K562 treated with DMSO at 1 percent for 12 hours (cell line): Measurements from ENCODE around the gene GCSH. TPM values are rescaled to one million over a fixed set of nuclear protein-coding genes. Genes with fewer than 3 reads are reported as not detected.

Experiments
- total RNA-seq: library from RNA; unstranded; fragments of 300-600 nt; gene quantifications from 2 replicates; pipeline ENCODE4 v1.2.3, GENCODE V29; 2022; ENCODE audit not compliant: insufficient read depth

The GCSH gene
- 21.8 and 28.1 TPM in 2 replicates for total RNA-seq

DNA sequence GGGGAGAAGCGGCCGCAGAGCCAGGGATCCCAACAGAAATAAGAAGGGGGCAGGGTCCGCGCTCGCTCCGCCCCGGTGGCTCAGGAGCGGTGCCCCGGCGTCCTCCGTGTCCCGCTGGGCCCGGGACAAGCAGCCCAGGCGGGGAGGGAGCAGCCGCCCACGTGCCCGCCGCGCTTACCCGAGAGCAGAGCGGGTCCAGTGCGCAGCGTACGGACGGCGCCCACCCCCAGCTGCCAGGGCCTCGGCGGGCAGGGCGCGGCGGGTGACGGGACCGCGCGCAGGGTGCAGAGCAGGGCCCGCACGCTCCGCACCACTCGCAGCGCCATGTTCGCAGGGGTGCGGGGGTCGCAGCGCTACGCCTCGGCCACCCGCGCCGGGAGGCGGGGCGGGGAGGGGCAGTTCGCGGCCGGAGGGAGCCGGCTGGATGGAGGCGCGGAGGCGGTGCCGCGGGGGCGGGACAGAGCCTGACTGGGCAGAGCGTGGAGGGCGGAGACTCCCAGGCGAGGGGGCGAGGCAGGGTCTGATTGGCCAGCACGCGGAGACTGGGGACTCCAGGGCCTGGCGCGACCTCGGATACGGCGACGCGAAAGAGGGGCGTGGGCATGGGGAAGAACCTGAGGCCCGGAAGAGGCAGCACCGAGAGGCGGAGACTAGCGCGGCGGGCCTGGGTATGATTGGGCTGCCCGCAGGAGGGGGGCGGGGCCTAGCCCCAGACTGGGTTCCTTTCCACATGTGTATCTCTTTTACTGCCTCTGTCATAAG lies at the start of gene GCSH:
GCSH (minus strand) TSS at position 443 of the 762 bp plus-strand sequence; CDS start at position 326, 117 bp downstream.

DNA sequence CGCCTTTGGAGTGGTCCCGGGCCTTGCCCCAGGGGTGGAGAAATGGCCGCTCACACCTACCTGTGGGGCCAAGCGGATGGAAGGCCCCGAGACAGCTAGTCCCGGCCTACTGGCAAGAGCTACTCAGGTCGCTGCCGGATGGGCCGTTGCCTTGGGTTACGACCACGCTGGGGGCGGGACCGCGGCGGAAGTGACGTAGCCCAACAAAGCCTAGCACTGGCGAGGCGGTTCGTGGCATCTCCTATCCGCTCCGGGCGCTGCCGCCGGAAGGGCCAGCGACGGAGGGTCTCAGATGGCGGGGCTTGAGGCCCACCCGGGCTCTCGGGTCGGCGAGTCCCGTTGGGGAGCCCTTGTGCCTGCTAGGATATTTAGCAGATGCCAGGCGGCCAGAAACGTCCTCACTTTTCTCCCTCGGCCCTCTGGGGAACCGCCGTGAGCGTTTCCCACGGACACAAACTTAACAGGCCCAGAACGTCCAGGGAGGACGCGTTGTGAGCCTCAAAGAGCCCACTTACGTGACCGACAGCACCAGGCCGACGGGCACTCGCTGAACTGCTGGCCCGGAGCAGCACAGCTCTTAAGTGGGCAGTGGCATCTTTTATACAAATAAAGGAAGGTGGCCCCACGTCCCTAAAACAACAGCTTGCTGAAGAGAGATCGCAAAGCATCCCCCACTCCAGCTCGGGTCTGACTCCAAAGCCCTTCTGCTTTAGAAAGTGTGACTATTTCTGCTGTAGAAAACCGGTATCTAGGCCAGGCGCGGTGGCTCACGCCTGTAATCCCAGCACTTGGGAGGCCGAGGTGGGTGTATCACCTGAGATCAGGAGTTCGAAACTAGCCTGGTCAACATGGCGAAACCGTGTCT lies 18.9 kb downstream of the GCSH start, which contains the start of gene C16orf46:
C16orf46 (minus strand) TSS at position 163 of the 865 bp plus-strand sequence. CDS start 13,283 bp downstream, outside the sequence.

DNA sequence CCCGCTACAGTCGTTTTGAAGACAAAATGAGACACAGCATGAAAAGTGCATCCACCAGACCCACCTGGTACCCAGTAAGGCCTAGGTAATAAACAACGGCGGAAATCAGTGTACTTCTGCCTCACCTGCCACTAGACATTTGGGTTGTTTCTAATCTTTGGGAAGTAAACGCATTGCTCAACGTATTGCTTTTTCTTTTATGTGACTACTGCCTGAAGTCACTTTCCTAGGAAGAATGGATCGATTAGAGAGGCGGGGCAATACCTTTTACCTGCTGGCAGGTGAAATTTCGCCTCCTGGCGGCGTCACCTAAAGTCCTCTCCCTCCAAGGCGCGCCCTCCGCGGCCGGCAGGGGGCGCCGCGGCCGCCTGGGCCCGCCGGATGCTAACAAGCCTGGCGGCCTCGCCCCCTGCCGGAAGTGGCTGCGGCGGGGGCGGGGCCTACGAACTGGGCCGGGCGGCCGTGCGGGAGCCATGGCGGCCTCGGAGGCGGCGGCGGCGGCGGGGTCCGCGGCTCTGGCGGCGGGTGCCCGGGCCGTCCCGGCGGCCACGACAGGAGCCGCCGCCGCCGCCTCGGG lies 60.7 kb downstream of the GCSH start, which contains the start of gene ATMIN:
ATMIN (plus strand) TSS at position 445 of the 577 bp plus-strand sequence; CDS start at position 474, 29 bp downstream.

Other genes starting within 250 kb of the GCSH start
- gene CMC2, start 89.5 kb downstream of the GCSH start, total RNA-seq: 209 and 230 TPM in 2 replicates
- gene CENPN, start 89.2 kb downstream of the GCSH start, total RNA-seq: 146 and 151 TPM in 2 replicates
- gene ATMIN, start 60.6 kb downstream of the GCSH start, total RNA-seq: 9.6 and 22.8 TPM in 2 replicates
- gene C16orf46, start 19.2 kb downstream of the GCSH start, total RNA-seq: 1.5 TPM in 1 of 2 replicates, not detected in the other
- gene BCO1, start 142.3 kb upstream of the GCSH start, total RNA-seq: not detected in 2 replicates
- 1.2 and 3.7 TPM in 2 replicates for gene GAN, start 218.6 kb upstream of the GCSH start, total RNA-seq